ENCODE results near the gene TBC1D5.

DNA sequence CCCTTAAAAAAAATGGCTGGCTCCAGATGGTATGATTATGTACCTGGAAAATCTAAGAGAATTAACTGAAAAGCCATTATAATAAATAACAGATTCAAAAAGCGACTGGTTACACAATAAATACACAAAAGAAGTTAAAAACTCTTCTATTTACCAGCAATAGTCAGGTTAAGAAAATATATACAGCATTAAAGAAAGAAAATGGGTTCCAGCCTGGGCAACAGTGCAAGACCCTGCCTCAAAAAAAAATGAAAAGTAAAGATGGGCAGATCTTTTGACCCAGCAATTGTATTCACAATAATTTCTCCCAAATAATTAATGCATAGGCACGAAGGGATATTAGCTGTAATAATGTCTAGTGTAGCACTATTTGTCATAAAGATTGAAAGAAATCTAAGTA is 8.7 kb downstream of the TBC1D5 start:
- TF ChIP-seq MYBL2 (CRISPR knock-in tag; IDR thresholded peaks at IDR 0.05): no peak
- TF ChIP-seq, protein P1, sequence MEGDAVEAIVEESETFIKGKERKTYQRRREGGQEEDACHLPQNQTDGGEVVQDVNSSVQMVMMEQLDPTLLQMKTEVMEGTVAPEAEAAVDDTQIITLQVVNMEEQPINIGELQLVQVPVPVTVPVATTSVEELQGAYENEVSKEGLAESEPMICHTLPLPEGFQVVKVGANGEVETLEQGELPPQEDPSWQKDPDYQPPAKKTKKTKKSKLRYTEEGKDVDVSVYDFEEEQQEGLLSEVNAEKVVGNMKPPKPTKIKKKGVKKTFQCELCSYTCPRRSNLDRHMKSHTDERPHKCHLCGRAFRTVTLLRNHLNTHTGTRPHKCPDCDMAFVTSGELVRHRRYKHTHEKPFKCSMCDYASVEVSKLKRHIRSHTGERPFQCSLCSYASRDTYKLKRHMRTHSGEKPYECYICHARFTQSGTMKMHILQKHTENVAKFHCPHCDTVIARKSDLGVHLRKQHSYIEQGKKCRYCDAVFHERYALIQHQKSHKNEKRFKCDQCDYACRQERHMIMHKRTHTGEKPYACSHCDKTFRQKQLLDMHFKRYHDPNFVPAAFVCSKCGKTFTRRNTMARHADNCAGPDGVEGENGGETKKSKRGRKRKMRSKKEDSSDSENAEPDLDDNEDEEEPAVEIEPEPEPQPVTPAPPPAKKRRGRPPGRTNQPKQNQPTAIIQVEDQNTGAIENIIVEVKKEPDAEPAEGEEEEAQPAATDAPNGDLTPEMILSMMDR (IDR thresholded peaks at IDR 0.05): no peak

Measured in WTC11 (cell line).